HG03139 (cell line): ENCODE measurements around the gene FGD2.
A peak's percentile ranks its signal among the peaks of the same experiment; 100 is the strongest.

Source experiments
- ATAC-seq: cut with Tn5 transposase; IDR thresholded peaks from one replicate; pipeline ENCODE4 v1.9.1; 2021; ENCODE audit not compliant: unreplicated experiment

The FGD2 gene

DNA sequence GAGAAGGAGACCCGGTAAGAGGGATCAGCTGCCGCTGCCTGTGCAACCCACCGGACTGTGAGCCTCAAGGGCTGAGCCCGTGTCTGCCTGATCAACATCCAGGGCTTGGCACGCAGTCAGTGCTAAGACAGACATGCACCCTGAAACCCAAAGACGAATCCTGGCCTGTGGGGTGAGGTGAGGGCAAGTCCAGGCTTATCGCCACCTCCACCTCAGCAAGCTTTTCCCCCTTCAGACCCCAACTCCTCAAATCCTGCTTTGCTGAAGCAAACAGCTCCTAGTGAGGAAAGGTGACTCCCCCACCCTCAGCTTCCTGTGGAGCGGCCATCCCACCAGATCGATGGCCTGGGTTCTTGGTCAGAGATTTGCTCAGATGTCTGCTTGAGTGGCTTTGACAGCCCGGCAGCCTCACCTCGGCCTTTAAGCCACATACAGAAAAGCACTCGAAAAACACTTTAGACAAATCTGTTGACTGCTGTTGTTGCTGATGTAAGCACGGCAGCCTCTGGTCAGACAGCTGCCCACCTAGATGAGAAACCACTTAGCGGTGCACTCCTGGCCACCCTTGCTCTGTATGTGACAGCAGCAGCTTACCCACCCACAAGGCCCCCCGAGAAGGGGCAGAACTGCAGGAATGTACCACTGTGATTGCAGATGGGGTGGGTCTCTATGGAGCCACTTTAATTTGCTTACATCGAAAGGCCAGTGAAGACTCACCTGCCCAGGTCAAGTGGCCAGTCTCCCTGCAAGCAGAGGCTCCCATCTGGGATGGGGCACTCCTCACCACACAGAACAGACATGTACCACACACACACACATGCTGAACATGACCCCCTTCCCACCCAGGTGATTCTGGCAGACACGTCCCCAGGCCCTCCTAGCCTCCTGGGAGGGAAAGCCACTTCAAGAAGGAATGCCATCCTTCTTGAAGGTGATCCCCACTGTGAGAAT lies 34.3 kb upstream of the FGD2 start:
- no peak for ATAC-seq

DNA sequence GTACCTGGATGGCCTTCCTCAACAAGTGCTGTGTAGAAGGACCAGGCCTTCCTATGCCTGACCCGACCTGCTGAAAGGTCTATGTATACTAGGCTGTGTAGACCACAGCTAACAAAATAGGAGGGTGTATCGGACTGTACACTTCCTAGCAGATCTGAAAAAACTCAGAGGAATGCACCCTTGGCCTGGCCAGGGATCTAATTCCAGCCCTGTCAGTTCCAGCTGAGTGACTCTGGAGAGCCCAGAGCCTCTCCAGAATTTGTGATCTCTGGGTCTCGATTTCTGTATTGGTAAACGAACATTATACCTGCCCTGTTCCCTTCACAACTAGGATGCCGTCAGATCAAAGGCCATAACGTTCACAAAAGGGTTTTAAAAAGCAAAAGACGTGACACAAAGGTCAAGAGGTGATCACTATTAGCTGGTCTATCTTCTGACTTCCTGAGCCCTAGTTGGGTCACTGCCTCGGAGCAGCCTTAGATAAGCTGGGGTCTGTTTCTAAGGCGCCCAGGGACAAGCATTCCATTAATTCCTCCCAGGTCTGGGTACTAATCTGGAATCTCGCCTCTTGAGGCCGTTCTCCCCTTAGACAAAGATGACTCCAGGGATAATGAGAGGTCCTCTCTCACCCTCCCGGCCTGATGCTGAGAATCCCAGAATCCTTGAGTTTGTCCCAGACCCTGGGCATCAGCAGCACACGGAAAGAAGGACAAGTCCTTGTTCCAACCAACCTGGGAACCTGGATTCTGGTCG lies 33.4 kb upstream of the FGD2 start:
- no peak for ATAC-seq

DNA sequence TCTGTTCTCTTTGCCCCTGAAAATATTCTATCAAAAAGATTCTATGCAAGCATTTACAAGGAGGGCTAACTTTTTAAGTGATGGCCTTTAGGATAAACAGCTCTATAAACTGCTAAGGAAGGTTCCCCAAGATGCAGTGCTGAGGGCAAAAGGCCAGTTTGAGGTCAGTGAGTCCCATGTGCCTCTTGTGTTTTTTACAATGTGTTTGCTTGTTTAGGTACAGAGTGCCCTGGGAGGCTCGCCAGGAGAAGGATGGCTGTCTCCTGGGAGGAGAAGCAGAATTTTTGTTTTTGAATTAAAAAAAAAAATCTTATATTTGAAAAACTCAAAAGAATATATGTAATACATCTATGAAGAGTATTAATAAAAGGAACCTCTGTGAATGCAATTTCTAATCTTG lies 32.3 kb upstream of the FGD2 start:
- no peak for ATAC-seq

DNA sequence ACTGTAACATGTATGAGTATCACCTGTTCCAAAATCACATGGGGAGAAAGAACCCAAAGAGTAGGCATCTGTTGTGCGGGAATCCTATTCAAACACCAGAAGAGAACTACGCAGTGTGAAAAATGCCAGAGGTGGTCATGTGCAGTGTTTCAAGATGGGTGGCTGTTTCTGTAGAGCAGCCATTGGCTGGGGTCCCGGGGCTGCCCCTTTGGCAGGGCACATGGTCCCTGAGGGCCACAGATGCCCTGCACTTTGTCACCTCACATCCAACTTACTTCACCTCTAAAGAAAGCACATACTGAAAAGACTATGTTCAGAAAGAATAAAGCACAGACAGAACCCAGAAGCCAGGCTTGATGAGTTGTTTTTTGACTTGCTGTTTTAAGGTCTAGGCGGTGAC lies 31.8 kb upstream of the FGD2 start:
- no peak for ATAC-seq

DNA sequence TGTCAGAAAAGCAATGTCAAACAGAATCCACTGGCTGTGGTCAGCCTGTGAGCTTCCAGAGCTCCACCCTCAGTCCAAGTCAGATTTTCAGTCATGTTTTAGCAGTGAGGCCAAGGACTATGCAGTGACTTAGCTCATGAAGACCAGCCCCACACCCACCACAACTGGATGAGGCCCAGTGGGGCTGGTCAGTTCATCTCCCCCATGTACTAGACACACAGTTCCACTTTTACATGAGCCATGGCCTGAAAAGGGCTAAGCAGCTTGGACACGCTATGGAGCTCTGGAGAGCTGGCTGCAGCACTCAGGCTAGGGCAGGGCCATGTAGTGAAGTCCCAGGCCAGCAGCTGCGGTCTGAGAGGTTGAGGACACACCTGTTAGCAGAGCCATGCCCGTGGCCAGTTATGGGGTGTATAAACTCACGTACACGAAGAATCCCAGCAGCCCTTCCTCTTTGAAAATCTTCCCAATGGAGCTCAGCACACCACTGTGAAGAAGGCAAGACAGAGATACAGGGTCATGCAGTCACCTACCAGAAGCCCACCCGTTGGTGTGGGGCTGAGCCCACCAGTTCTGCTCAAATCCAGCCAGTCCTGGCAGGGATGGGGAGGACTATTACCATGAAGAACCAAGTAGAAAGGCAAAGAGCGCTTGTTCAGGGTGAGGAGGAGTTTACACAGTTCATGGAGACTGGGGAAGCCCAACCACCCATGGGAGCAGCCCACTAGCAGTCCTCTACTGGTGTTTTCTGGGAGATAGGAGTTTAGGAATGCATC lies 30.0 kb upstream of the FGD2 start:
- ATAC-seq = no peak

DNA sequence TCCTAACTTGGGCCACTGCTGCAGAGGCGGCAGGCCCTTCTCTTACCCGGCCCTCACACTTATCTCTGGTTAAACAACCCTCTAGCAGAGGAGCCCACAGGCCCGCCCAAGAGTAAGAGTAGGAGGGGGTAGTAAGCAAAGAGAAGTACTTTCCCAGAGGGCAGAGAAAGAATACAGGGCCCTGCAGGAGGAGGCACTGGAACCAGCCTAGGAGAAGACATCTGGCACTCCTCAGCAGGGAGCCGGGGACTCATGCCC lies 29.5 kb upstream of the FGD2 start:
- no peak for ATAC-seq

DNA sequence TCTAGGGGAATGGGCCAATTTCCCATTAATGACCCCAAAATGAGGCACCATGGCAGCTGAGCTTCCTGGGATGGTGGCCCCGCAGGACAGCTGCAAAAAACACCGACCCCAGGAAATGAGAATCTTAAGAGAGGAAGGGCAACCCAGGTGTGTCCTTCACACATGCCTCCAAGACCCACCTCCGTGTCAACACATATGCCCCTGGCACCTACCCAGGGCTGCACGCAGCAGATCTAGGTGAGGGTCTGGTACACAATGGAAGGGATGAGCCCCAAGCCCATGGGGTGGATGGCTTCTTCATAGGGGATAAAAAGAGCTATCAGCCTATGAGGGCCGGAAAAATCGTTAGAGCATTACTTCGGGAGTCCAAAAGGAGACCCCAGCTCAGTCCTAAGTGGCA lies 28.9 kb upstream of the FGD2 start:
- ATAC-seq = no peak

DNA sequence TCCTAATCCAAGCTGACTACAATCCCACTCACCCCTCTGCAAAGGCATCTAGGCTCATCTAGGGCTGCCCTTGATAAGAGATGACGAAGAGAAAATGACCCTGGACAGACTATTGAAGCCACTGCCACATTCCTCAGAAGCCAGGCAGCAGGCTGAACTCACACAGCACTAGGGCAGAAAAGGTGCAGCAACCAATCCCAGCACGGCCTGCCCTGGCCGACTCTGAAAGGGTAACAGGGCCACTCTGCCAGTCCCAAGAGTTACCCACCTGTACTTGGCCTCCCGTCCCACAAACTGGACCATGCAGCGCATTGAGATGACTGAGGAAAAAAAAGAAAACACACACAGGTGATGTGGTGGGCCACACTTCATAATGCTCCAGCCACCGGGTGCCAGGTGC lies 28.5 kb upstream of the FGD2 start:
- no peak for ATAC-seq

DNA sequence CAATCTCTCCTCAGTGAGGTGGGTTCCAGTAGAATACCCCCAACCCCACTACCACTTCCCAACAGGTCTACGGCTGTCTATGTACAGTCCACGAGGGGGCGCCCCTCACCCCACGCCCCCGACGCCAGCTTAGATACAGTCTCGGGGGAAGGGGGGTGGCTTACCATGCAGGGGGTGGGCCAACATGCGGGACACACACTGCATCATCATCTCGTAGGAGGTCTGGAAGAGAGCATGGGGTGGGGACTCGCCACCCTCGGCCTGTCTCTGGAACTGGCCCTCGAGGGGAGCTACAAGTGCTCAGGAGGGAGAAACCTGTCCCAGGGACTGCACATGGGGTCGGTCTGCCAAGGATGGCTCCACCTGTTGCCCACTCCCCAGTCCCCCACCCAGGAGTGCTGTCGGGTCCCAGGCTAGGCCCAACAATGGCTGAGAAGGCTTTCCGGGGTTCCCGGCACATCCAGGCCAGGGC lies 27.9 kb upstream of the FGD2 start:
- ATAC-seq = no peak

DNA sequence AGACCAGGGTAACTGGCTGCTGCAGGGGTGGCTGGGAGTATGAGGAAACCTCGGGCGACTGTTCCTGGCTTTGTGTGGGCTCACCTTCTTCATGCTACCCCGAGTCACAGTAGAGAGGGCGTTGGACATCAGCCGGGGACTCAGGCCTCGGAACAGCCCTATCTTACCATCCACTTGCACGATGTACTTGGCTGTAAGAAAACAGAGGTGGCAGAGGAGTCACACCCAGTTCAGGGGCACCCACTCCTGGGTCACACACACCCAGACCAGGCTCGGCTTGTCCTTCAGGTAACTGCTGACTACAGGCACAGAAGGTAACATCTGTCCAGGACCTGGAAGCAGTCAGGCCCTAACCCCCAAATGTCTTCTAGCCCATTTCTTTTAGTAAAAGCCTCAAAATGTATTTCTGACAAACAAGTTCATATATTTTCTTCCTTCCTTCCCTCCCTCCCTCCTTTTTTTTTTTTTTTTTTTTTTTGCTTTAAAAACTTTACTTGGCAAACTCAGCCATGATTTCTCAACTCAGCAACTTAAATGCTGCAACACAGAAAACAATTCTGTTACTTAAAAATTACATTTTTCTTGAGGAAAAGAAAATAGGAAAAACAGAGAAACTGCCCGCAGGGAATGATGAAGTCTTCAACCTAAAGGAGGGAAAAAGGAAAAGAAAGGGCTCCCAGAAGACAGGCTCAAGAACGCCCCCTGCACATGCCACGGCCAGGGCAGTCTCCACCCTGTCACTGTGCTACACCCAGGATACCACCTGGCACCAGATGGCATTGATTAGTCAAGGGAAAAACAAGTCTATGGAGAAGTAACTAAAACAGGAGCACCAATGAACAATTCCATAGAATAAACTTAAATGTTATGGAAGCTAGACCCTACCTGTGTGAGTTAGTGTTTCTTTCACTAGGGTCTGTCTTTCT lies 26.8 kb upstream of the FGD2 start:
- ATAC-seq = no peak

DNA sequence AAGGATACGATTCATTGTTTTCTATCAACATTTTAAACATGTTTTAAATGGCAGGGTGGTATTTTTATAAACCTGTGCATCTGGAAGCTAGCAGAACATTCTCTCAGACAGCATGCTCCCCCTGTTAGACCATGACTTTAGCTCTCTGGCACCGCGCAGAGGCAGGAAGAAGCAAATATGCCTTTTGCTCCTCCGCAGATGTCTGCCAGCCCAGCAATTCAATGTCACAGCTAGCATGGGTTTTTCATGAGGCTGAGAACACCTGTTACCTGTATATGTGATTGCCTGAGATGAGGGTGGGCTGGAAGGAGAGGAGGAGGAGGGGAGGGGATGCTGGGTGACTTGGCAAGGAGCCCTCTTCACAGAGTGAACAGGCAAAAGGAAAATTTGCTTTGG lies 26.1 kb upstream of the FGD2 start:
- no peak for ATAC-seq

DNA sequence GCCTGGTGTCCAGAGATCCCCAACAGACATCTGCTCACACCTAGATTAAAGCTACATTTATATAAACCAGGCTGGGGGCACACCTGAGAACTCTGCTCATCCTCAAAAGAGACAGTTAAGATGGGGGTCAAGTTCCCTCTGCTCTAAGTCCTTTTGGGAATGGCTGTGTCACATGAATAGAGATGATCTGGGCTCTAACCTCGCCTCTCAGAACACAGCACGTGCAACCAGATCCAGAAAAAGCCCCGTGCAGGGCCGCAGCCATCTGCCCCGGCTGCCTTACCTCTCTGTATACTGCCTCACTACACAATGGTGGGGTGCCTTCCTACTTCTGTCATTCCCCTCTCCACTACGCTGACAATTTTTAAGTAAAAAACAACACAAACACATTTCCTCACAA lies 25.3 kb upstream of the FGD2 start:
- no peak for ATAC-seq

DNA sequence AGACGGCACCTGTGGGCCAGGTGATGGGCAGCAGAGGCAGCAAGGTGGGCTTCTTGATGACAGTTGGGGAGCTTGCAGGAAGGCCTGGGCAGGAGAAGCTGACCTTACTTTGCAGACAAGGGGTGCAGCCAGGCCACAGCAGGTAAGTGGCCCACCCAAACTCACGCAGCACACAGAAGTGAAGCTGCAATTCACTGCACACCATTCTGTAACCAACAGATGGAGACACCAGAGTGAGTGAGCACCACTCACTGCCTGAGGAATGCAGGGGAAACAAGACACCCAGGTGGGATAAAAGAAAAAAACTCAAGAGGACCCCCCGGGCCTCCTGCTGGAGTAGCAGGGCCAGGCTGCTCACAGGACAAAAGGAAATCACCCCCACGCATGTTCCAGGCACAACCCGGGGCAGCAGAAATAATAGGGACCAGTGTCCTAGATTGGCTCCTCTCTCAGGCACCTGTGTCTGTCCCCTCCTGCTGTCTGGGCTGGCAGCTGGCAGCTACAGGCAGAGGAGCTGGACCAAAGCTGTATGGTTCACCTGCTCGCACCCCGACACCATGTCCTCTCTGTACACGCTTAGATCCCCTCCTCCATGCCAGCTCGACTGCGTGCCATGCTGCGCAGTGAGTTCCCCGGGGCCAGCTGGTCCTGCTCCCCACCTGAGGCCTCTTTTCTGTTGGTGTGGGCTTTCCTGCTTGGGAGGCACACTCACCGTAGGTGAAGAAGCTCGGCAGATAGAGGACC lies 24.4 kb upstream of the FGD2 start:
- ATAC-seq = no peak

DNA sequence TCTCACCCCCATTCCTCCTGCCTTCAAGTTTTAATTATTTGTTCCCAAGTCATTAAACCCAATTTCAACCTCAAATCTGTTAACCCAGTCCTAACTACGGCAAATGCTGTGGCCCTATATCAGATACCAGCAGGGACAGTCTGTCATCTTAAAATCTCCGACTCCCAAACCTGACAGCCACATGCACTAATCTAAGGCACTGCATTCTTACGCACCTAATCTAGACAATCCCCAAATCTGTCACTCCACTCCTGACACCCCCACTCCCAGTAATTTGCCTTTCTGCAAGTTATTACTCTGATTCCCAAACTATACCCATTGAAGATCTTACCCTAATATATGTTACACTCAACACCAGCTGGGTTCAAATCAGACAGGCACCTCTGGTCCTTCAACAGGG lies 21.9 kb upstream of the FGD2 start:
- ATAC-seq = no peak

DNA sequence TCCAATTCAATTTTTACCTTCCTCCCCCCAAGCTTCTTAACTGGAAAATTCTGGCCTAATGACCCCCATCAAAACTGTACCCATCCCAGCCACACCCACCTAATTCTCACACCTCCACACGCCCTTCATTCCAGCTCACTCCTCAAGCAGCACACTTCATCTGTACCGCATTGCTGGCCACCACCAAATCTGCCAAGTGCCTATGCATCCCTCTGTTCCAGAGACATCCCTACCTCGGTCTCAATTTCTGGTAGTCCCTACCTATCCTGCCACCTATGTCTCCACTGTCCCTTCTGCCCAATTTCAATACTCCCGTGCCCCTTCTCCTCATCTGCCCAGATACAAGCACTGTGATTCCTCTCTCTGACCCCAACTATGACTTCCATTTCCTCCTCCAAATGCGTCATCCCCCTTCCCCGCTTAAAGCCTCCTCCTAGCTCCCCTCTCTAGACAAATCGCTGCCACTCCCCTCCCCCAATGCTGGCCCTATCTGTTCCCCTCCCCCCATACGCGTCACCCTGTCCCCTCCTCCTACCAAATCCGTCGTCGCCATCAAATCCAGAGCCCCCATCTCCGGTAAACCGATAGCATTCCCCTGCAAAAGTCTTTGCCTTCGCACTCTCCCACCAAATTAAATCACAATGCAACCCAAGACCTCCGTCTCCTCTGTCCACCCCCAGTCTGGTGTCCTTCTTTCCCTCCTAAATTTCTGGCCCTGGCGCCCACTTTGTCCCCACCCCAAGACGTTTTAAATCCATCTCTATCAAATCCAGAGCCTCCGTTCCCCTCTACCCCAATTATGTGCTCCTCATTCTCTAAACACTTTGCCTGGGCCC lies 20.7 kb upstream of the FGD2 start:
- ATAC-seq = no peak

DNA sequence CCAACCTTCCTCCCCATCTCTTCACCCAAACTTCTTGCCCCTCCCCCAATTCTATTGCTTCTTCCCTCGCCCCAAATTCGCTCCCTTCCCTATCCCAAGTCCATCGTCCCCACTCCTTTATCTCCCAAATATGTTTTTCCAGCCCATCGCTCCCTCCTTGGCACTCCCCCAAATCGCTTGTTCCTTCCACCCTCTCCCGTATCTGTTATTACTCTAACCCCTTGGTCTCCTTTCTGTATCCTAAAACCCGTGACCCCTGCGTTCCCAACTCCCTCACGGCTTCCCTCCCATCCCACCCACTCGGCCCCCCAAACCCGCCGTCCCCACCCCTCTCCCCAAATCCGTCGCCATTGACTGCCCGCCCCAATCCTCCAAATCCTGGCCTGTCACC lies 20.0 kb upstream of the FGD2 start:
- no peak for ATAC-seq

DNA sequence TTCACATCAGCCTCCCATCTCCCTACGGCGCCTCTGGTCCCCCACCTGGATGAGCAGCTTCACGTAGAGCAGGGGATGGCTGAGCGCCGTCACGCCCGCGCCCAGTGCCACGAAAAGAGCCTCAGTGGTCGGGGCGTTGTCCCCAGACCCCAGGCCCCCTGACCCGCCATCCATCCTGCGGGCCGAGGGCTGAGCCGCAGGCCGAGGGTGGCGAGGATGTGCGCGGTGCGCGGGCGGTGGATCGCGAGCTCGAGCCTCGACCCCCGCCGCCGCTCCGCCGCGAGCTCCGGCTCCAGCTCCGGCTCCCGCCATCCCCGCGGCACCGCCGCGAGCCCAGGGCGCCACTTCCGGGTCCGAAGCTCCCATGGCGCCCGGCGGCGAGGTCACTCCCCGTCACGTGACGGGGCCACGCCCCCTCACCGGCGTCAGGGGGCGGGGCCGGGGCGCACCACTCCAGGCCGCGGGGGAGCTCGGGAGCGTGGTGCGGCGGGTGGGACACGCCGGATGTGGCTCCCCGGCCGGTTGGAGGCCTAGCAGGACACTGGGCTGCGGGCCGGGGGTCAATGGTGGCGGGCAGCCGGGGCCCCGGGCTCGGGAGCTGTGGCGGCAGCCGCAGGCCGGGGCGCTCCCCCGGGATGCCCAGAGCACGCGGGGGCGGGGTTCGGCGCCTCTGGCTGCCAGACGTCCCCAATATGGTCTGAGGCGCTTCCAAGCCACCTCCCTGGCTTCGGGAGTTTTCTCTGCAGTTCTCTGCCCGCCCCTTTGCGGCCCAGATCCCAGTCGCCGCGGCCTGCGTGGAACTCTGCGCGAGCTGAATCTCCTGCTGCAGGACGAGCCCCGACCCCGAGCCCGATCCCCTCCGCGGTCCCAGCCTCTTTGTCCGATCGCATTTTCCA lies 19.4 kb upstream of the FGD2 start, which contains the start of gene MTCH1:
TSS of gene MTCH1 (minus strand) at position 389 of the 896 bp plus-strand sequence. CDS start at position 366, 23 bp downstream.
- peak; percentile 80 for ATAC-seq

DNA sequence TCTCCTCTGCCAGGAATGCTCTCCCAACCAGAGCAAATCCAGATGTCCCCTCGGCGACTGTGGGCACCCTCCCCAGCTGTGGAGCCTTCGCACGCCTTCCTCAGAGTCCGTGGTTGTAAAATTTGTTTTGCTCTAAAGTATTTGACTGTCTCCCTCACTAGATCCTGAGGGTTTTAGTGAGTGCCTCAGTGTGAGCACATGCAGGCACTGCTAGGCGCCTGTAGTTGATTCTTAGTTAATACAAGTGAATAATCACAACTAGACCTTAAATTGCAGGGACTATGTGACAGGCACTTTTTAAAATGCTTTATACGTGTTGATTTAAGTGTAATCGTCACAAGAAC lies 18.8 kb upstream of the FGD2 start:
- ATAC-seq = no peak
